Stimulated activated CD4-positive, alpha-beta T cell treated with anti-CD3 and anti-CD28 coated beads, Interleukin-15, amount 100 ng/mL, for 48 hours (primary cell): ENCODE measurements around the gene FAM76B.

Source experiments
- DNase-seq, 2 donors: peaks; one replicate each; pipeline ENCODE4 v3.0.0-alpha.2; 2020; ENCODE audit warnings: low read depth in 2 of 2

The FAM76B gene

GRCh38 chr11:95732930-95733602 lies 56.5 kb downstream of the FAM76B start:
- no peak for DNase-seq

- no peak for DNase-seq
Observed at GRCh38 chr11:95729462-95729861, 60.1 kb downstream of the FAM76B start.

- DNase-seq: no peak
Observed at GRCh38 chr11:95728790-95729189, 60.8 kb downstream of the FAM76B start.

GRCh38 chr11:95728094-95728493 lies 61.5 kb downstream of the FAM76B start:
- no peak for DNase-seq

GRCh38 chr11:95727620-95728019 lies 62.0 kb downstream of the FAM76B start:
- no peak for DNase-seq

GRCh38 chr11:95727111-95727510 lies 62.5 kb downstream of the FAM76B start:
- DNase-seq: no peak

GRCh38 chr11:95725196-95725595 lies 64.4 kb downstream of the FAM76B start:
- no peak for DNase-seq

GRCh38 chr11:95723361-95723942 lies 66.1 kb downstream of the FAM76B start:
- DNase-seq: no peak

- DNase-seq: no peak
Observed at GRCh38 chr11:95720195-95720594, 69.4 kb downstream of the FAM76B start.
